SK-N-SH treated with all-trans-retinoic acid at 6 μM for 48 hours (cell line): Measurements from ENCODE around the gene GRM7.

Experiments
- CSDC2 ChIP-seq: fragments of 250-450 bp; sonication (Bioruptor Pico); IDR thresholded peaks from 2 replicates; pipeline ENCODE4 v1.5.0; 2020; ENCODE audit warnings: mild to moderate bottlenecking, moderate library complexity
- TOX ChIP-seq: fragments of 250-450 bp; sonication (Bioruptor Pico); IDR thresholded peaks from 2 replicates; pipeline ENCODE4 v1.8.0; 2021; ENCODE audit warnings: mild to moderate bottlenecking, moderate library complexity, borderline replicate concordance
- ZFP3 ChIP-seq: fragments of 250-450 bp; sonication (Bioruptor Pico); IDR thresholded peaks from 2 replicates; pipeline ENCODE4 v1.5.0; 2020; ENCODE audit warnings: mild to moderate bottlenecking, moderate library complexity
- ZFP30 ChIP-seq: fragments of 450-650 bp; formaldehyde crosslinking; IDR thresholded peaks from 2 replicates; pipeline ENCODE4 v1.5.0; 2022; ENCODE audit warnings: mild to moderate bottlenecking, moderate library complexity
- ZNF70 ChIP-seq: fragments of 450-650 bp; formaldehyde crosslinking; IDR thresholded peaks from 2 replicates; pipeline ENCODE4 v1.5.0; 2020; ENCODE audit warnings: mild to moderate bottlenecking, moderate library complexity
- TF ChIP-seq, protein P1 (sequence below): fragments of 250-450 bp; sonication (Bioruptor Pico); IDR thresholded peaks from 2 replicates; pipeline ENCODE4 v1.8.0; 2020; ENCODE audit warnings: mild to moderate bottlenecking, moderate library complexity, borderline replicate concordance
- TF ChIP-seq, protein P2 (sequence below): fragments of 250-450 bp; sonication (Bioruptor Pico); IDR thresholded peaks from 2 replicates; pipeline ENCODE4 v1.5.1; 2020; ENCODE audit warnings: low read depth, mild to moderate bottlenecking, moderate library complexity
- TF ChIP-seq, protein P3 (sequence below): fragments of 250-450 bp; sonication (Bioruptor Pico); IDR thresholded peaks from 2 replicates; pipeline ENCODE4 v1.5.0; 2020; ENCODE audit warnings: mild to moderate bottlenecking, moderate library complexity

DNA sequence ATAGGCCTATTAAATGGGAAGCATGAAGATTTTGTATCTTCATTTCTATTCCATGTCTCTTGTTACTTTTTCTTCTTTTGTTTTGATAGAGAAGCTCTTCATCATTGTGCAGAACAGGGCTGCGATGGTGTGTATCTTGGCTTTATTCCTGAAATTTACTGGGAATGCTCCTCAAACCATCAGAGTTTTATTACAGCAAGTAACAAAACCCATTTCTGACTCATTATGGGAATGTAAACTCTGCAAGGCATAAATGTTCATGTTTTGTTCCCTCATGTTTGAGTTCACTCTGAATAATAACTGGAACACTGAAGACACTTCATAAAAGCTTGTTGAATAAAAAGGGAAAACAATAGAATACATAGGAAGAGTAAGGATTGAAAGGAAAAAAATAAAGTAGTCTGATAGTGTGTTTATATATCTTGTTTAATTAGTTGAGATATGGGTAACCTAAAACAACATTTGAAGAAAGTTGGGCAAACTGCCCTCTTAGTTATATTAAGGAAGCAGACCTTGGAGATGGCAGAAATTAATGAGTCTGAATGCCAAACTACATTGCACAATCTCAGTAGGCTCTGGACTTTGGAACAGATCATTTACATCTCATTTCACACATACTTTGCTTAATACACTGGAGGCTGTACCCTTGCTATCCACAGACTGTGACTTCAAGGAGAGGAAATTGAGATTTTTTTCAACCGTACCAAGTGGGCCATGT is 521.5 kb downstream of the GRM7 start:
- TF ChIP-seq ZFP30 (no peak), ZFP3 (no peak), TOX (CRISPR knock-in tag) (no peak), ZNF70 (CRISPR knock-in tag) (no peak), CSDC2 (CRISPR knock-in tag) (no peak)
- TF ChIP-seq, protein P1, sequence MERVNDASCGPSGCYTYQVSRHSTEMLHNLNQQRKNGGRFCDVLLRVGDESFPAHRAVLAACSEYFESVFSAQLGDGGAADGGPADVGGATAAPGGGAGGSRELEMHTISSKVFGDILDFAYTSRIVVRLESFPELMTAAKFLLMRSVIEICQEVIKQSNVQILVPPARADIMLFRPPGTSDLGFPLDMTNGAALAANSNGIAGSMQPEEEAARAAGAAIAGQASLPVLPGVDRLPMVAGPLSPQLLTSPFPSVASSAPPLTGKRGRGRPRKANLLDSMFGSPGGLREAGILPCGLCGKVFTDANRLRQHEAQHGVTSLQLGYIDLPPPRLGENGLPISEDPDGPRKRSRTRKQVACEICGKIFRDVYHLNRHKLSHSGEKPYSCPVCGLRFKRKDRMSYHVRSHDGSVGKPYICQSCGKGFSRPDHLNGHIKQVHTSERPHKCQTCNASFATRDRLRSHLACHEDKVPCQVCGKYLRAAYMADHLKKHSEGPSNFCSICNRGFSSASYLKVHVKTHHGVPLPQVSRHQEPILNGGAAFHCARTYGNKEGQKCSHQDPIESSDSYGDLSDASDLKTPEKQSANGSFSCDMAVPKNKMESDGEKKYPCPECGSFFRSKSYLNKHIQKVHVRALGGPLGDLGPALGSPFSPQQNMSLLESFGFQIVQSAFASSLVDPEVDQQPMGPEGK (CRISPR knock-in tag) = no peak
- TF ChIP-seq, protein P2, sequence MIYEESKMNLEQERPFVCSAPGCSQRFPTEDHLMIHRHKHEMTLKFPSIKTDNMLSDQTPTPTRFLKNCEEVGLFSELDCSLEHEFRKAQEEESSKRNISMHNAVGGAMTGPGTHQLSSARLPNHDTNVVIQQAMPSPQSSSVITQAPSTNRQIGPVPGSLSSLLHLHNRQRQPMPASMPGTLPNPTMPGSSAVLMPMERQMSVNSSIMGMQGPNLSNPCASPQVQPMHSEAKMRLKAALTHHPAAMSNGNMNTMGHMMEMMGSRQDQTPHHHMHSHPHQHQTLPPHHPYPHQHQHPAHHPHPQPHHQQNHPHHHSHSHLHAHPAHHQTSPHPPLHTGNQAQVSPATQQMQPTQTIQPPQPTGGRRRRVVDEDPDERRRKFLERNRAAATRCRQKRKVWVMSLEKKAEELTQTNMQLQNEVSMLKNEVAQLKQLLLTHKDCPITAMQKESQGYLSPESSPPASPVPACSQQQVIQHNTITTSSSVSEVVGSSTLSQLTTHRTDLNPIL (CRISPR knock-in tag) = 0 out of 2 replicates have a peak, but pooled peaks have one; percentile 26
- TF ChIP-seq, protein P3, sequence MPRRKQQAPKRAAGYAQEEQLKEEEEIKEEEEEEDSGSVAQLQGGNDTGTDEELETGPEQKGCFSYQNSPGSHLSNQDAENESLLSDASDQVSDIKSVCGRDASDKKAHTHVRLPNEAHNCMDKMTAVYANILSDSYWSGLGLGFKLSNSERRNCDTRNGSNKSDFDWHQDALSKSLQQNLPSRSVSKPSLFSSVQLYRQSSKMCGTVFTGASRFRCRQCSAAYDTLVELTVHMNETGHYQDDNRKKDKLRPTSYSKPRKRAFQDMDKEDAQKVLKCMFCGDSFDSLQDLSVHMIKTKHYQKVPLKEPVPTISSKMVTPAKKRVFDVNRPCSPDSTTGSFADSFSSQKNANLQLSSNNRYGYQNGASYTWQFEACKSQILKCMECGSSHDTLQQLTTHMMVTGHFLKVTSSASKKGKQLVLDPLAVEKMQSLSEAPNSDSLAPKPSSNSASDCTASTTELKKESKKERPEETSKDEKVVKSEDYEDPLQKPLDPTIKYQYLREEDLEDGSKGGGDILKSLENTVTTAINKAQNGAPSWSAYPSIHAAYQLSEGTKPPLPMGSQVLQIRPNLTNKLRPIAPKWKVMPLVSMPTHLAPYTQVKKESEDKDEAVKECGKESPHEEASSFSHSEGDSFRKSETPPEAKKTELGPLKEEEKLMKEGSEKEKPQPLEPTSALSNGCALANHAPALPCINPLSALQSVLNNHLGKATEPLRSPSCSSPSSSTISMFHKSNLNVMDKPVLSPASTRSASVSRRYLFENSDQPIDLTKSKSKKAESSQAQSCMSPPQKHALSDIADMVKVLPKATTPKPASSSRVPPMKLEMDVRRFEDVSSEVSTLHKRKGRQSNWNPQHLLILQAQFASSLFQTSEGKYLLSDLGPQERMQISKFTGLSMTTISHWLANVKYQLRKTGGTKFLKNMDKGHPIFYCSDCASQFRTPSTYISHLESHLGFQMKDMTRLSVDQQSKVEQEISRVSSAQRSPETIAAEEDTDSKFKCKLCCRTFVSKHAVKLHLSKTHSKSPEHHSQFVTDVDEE (CRISPR knock-in tag) = no peak
